Type B pancreatic cell (in vitro differentiated cells): ENCODE measurements around the gene SPACA5. TPM values are rescaled to one million over a fixed set of nuclear protein-coding genes. Genes with fewer than 3 reads are reported as not detected.
A peak's percentile ranks its signal among the peaks of the same experiment; 100 is the strongest.
"Not testable (repeated sequence)": the region's sequence is repeated elsewhere in the genome, so short reads cannot be mapped to it uniquely, and the experiment has no call there.

Experiments
- DNase-seq: peaks from one replicate; pipeline ENCODE4 v3.0.0; 2021; ENCODE audit warnings: mixed read lengths; ENCODE audit not compliant: unreplicated experiment; ENCODE audit errors: extremely low spot score
- H3K27ac Mint-ChIP-seq: 2 replicates; pipeline ENCODE4 v1.8.0; 2021; ENCODE audit warnings: mild to moderate bottlenecking, mixed read lengths
- H3K27me3 Mint-ChIP-seq: 2 replicates; pipeline ENCODE4 v1.8.0; 2021; ENCODE audit warnings: mixed read lengths
- H3K36me3 Mint-ChIP-seq: 2 replicates; pipeline ENCODE4 v1.8.0; 2021; ENCODE audit warnings: mixed read lengths
- H3K4me1 Mint-ChIP-seq: one replicate; pipeline ENCODE4 v1.8.0; 2021; ENCODE audit warnings: mixed read lengths; ENCODE audit not compliant: unreplicated experiment
- H3K4me3 Mint-ChIP-seq: 2 replicates; pipeline ENCODE4 v1.8.0; 2021; ENCODE audit warnings: mild to moderate bottlenecking, mixed read lengths
- H3K9me3 Mint-ChIP-seq: 2 replicates; pipeline ENCODE4 v1.8.0; 2021; ENCODE audit warnings: mixed read lengths
- total RNA-seq: library from RNA; stranded (reverse); gene quantifications from 2 replicates; pipeline ENCODE4 v1.2.1, GENCODE V29; 2021; ENCODE audit warnings: low replicate concordance
- TF ChIP-seq, protein P1 (sequence below): fragments of 200-600 bp; sonication (generic); conservative IDR thresholded peaks from 2 replicates; pipeline ENCODE4 v1.5.0; 2021; ENCODE audit warnings: antibody characterized with exemption, mild to moderate bottlenecking

SPACA5 gene
- total RNA-seq, 1 donor from 2014 or later, result not detected

DNA sequence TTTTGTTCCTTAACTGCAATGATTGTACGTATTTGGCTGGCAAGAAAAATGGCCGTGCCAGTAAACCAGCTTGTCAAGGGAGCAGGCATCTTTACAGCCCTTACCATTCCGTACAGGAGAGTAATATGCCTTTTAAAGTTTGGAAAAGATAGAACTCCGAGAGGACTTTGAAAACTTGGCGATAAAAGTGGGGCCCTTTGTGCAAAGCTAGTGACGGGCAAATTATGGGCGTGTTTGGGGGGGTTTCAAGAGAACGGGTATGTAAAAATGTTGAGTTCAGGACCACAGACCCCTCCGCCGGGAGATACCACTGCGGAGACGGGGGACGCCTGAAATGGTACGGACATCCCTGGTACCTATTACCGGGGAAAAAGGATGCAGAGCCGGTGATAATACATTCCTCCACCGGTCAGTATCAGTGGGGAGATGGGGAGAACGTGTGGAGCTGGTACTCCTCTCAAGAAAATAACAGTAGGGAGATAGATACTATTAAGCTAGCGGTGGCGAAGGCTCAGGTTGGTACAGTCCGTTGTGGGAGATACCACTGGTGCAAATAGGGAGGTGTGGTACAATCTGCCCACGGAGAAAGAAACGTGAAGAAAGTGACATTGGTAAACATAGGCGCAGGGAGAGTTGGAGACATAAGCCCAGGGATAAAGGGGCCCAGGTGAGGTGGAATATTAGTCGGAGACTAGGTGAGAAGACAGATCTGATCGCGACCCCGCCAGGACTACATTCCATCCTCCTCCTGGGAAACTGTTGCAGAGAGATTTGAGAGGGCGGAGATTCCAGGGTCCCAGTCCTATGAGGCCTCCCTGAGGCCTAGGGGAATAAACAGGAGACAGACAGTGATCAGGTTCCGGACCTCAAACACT is 14.5 kb downstream of the SPACA5 start:
- Mint-ChIP-seq H3K27me3 (no peaks in the 10 kb centered on the region), H3K27ac (peak overlapping the region; percentile 95), H3K36me3 (no peaks in the 10 kb centered on the region), H3K4me3 (peak overlapping the region; percentile 92), H3K4me1 (peaks cover 10% of the 10 kb centered on the region), H3K9me3 (peaks cover 6% of the 10 kb centered on the region)
- no peak for DNase-seq
- TF ChIP-seq, protein P1, sequence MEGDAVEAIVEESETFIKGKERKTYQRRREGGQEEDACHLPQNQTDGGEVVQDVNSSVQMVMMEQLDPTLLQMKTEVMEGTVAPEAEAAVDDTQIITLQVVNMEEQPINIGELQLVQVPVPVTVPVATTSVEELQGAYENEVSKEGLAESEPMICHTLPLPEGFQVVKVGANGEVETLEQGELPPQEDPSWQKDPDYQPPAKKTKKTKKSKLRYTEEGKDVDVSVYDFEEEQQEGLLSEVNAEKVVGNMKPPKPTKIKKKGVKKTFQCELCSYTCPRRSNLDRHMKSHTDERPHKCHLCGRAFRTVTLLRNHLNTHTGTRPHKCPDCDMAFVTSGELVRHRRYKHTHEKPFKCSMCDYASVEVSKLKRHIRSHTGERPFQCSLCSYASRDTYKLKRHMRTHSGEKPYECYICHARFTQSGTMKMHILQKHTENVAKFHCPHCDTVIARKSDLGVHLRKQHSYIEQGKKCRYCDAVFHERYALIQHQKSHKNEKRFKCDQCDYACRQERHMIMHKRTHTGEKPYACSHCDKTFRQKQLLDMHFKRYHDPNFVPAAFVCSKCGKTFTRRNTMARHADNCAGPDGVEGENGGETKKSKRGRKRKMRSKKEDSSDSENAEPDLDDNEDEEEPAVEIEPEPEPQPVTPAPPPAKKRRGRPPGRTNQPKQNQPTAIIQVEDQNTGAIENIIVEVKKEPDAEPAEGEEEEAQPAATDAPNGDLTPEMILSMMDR, result no peak

DNA sequence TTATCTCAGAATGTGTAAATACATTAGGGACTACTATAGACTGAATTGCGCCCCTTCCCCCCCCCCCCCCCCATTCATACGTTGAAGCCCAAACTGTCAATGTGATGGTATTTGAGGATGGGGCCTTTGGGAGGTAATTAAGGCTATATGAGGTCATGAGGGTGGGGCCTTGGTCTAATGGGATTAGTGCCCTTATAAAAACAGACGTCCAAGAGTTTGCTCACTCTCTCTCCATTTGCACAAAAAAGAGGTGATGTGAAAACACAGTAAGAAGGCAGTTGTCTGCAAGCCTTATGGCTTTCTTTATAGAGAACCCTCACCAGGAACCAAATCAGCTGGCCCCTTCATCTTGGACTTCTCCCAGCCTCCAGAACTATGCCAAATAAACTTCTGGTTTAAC is 15.3 kb downstream of the SPACA5 start:
- no peak overlapping the region for H3K4me3 Mint-ChIP-seq
- TF ChIP-seq, protein P1, result no peak
- no peak overlapping the region for H3K27ac Mint-ChIP-seq
- no peaks in the 10 kb centered on the region for H3K36me3 Mint-ChIP-seq
- H3K4me1 Mint-ChIP-seq, result peaks cover 14% of the 10 kb centered on the region
- H3K9me3 Mint-ChIP-seq, result peaks cover 11% of the 10 kb centered on the region
- H3K27me3 Mint-ChIP-seq, result no peaks in the 10 kb centered on the region
- DNase-seq, result no peak

DNA sequence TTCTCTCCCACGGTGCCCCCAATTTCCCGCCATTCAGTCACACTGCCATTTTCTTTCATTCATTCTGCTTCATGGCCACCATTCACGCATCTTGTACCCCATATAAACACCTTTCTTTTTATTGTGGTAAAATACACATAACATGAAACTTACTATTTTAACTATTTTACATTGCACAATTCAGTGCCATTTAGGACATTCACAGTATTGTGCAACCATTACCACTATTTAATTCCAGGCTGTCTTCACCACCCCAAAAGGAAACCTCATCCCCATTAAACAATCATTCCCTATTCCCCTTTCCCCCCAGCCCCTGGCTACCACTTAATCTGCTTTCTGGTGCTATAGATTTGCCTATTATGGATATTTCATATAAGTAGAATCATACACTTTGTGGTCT is 15.9 kb downstream of the SPACA5 start:
- no peak overlapping the region for H3K27ac Mint-ChIP-seq
- peaks cover 14% of the 10 kb centered on the region for H3K4me1 Mint-ChIP-seq
- no peaks in the 10 kb centered on the region for H3K27me3 Mint-ChIP-seq
- peaks cover 11% of the 10 kb centered on the region for H3K9me3 Mint-ChIP-seq
- H3K4me3 Mint-ChIP-seq, result peak overlapping the region; percentile 67
- TF ChIP-seq, protein P1, result no peak
- no peak for DNase-seq
- no peaks in the 10 kb centered on the region for H3K36me3 Mint-ChIP-seq

DNA sequence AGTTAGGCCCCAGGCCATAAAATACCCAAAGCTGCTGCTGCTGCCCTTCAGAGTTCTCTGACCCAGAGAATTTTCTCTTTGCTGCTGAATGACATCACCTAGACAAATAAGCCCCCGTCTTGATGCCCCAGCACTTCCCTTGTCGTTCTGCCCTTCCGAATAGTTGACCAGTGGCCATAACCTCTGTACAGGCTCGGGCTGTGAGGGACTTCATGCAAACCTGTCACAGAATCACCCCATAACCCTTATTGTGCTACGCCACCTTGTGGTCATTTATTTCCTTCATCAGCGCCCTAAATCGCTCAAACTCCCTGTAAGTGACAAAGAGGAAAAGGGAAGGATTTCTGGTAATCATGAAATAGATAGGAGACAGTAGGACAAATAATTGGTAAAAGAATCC is 18.8 kb downstream of the SPACA5 start:
- TF ChIP-seq, protein P1, result peak; percentile 75
- no peak for DNase-seq
- peak overlapping the region; percentile 42 for H3K27ac Mint-ChIP-seq
- H3K9me3 Mint-ChIP-seq, result peaks cover 11% of the 10 kb centered on the region
- H3K27me3 Mint-ChIP-seq, result no peaks in the 10 kb centered on the region
- no peak overlapping the region for H3K4me3 Mint-ChIP-seq
- peaks cover 14% of the 10 kb centered on the region for H3K4me1 Mint-ChIP-seq
- H3K36me3 Mint-ChIP-seq, result no peaks in the 10 kb centered on the region

DNA sequence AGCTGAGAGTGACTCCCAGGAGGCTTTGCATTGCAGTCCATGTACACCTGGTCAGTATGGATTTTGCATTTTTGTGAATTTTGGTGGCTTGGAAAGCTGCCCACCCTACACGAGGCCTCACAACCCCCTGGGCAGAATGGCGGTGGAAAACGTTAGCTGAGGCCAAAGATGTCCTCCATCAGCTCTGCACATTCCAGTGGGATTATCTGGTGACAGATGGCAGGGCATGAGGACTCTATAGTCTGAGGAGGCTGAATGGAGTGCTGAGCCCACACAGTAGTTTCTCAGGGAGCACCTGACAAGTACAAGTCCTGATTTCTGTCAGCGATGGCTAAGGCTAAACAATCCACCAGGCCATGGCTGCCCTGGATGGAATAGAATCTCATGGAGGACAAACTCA is 20.8 kb downstream of the SPACA5 start:
- not testable (repeated sequence) for DNase-seq, H3K4me3 Mint-ChIP-seq, H3K27me3 Mint-ChIP-seq, H3K27ac Mint-ChIP-seq, H3K36me3 Mint-ChIP-seq
- peaks cover 11% of the 10 kb centered on the region for H3K4me1 Mint-ChIP-seq
- peaks cover 10% of the 10 kb centered on the region for H3K9me3 Mint-ChIP-seq

DNA sequence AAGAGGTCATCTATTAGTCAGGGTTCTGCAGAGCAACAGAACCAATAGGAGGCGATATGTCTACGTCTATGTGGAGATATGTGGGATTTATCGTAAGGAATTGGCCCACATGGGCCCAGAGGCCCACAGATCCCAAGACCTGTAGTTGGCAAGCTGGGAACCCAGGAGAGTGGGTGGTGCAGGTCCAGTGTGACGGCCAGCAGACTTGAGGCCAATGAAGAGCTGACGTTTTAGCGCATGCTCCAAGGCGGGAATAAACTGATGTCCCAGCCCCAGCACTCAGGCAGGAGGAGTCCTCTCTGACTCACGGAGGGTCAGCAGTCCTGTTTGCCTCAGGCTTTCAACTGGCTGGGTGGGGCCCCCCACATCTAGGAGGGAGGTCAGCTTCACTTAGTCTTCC is 21.3 kb downstream of the SPACA5 start:
- no peak for DNase-seq
- Mint-ChIP-seq H3K36me3 (peaks cover 5% of the 10 kb centered on the region), H3K9me3 (peaks cover 11% of the 10 kb centered on the region), H3K27me3 (no peaks in the 10 kb centered on the region), H3K4me3 (no peak overlapping the region), H3K4me1 (peaks cover 11% of the 10 kb centered on the region), H3K27ac (no peak overlapping the region)
- TF ChIP-seq, protein P1, result no peak
